ENCODE measurements around the gene FKBP2.

The FKBP2 gene

DNA sequence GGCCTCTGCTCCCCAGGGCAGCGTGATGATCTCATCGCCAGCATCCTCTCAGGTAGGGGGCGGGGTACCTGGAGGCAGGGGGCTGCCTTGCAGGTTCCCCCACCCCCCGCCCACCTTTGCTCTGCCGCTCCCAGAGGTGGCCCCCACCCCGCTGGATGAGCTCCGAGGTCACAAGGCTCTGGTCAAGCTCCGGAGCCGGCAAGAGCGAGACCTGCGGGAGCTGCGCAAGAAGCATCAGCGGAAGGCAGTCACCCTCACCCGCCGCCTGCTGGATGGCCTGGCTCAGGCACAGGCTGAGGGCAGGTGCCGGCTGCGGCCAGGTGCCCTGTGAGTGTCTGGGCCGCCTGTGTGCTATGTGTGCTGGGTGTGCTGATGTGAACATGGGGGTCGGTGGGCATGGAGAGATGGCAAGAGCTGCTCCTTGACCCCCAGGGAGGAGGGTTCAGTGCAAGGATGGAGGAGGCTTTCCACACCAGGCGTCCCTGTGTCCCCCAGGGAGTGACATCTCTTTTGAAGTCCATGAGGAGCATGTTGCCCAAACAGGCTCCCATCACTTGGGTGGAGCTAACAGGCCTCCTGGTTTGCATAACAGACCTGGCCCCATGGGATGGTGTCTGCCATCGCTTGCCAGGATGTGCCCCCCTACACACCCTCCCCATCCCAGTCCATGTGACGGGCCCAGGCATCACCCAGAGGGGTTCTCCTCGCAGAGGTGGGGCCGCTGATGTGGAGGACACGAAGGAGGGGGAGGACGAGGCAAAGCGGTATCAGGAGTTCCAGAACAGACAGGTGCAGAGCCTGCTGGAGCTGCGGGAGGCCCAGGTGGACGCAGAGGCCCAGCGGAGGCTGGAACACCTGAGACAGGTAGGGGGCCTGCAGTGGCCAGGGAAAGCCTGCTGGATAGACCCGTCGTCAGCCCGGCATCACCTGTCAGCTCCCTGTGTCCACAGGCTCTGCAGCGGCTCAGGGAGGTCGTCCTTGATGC is 24.6 kb downstream of the FKBP2 start:
- DNase-seq: no peak

DNA sequence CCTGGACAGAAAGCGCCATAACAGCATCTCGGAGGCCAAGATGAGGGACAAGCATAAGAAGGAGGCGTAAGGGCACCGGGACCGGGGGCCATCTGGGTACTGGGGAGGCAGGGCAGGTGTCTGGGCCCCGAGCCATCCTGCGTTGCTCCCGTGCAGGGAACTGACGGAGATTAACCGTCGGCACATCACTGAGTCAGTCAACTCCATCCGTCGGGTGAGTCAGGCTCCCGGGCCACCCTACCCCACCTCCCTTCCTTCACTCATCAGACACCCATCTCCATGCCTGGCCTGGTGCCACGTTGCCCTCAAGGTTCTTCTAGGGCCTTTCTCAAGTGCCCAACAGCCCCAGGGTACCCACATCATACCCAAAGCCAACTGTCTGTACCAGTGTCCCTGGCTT is 25.4 kb downstream of the FKBP2 start:
- no peak for DNase-seq

- no peak for DNase-seq
These were observed 26.5 kb downstream of the FKBP2 start for GRCh38 chr11:64267207-64267945.

- DNase-seq: no peak
These were observed 27.4 kb downstream of the FKBP2 start for GRCh38 chr11:64268025-64268892.

DNA sequence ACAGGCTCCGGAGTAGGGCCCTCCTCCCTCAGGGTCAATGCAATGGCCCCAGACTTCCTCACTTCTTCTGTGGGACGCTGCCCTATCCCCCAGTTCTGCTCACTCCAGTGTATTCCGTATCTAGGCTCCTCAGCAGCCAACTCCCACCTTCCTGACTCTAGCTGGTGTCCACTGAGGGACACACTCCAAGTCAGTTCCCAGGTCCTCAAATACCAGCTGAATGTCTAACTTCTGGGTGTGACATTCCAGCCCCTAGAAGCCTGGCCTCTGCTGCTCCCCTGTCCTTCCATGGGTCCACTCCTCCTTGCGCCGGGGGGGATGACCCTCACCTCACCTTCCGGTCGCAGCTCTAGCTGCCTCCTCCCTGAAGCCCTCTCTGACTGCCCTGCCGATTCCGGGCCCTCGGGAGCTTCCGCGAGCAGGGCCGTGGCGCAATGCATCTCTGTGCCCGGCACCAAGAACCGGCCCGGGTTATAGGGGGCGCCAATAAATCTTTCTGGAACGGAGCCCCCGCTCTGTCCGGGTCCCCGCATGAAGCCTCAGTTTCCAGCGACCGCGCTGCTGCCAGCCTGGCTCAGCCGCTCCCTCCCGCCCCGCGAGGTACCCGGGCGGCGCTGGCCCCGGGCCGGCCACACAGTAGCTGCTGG is 28.1 kb downstream of the FKBP2 start:
- no peak for DNase-seq

DNA sequence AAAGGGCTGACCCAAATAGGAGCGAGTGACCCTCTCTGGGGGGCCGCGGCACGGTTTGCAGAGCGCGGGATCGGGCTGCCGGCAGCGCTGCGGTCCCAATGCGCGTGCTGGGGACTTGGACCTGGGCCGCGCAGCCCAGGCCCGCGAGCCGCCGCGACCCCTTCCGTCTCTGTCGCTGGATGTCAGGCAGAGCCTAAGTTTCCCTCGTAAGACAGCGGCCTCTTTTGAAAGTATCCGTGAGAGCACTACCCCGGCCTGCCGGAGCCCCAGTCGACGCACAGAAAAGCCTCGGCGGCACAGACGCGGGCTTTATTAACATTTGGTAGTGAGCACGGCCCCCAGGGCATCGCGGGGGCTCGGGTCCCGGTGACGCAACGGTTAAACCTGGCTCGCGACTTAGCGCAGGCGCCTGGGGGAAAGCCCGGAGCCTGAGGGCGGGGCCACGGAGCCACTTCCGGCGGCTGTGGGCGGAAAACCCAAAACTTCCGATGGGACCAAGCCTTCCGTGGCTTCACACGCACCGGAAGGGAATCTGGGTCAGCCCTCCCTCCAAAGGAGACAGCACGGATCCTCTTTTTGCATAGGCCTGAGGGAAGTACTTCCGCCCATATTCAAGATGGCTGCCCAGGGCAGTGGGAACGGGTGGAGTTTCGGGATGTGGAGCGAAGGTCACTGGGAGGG is 28.8 kb downstream of the FKBP2 start:
- DNase-seq: peak; percentile 96

- no peak for DNase-seq
These were observed 34.3 kb downstream of the FKBP2 start for GRCh38 chr11:64275031-64275800.

GRCh38 chr11:64275841-64276240 is 34.9 kb downstream of the FKBP2 start:
- no peak for DNase-seq

DNA sequence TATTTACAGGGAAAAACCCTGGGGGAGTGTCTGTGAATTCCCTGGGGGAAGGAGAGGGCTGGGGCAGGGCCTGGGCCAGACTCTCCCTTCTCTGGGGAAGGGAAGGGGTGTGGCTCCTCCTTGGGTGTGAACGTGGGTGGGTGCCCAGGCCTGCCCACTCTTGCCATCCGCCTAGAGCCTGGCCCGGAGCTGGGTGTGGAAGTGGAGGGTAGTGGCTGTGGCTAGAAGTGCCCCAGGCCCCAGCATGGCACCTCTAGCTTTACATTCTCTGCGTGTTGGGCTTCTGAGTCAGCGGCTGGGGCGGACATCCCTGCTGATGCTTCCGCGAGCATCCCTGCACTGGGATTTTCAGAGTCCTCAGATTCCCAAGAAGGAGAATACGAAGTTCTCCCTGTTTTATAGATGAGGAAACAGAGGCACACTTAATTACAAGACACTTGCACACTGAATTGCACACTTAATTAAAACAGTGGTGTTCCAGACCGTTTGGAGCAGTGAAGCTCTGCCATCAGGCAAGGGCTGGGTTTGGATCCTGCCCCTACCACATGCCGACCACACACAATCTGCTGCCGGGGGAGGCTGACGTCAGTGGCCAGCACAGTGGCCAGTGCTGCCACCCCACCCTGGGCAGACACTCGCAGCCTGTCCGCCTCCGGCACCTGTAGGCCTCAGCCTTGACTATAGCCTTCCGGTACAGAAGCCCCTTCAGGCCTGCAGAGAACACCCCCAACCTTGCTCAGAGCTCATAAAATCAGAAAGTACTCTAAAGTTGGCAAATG is 35.9 kb downstream of the FKBP2 start:
- no peak for DNase-seq

- DNase-seq: no peak
These were observed 37.8 kb downstream of the FKBP2 start for GRCh38 chr11:64278576-64279190.

GRCh38 chr11:64281957-64282770 is 41.3 kb downstream of the FKBP2 start:
- DNase-seq: no peak

DNA sequence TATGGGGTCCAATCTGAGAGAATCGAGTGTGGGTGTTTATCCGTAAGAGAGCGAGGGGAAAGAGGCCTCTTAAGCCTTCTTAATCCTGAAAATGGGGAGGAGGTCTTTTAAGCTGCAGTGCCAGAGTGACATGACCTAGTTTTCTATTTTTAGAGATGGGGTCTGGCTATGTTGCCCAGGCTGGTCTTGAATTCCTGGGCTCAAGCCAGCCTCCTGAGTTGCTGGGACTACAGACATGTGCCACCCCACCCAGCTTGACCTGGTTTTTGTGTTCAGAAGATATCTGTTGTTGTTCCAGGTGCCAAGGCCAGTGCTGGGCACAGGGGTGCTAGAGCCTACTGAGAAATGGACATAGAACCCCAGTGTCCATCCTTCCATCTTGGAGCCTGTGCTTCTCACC is 42.2 kb downstream of the FKBP2 start:
- DNase-seq: no peak

- peak; percentile 90 for DNase-seq
These were observed 43.4 kb downstream of the FKBP2 start, which contains the start of gene BAD for GRCh38 chr11:64284048-64284961. Gene BAD (minus strand): TSS chr11:64284665. CDS start chr11:64284368, 297 bp downstream.

DNA sequence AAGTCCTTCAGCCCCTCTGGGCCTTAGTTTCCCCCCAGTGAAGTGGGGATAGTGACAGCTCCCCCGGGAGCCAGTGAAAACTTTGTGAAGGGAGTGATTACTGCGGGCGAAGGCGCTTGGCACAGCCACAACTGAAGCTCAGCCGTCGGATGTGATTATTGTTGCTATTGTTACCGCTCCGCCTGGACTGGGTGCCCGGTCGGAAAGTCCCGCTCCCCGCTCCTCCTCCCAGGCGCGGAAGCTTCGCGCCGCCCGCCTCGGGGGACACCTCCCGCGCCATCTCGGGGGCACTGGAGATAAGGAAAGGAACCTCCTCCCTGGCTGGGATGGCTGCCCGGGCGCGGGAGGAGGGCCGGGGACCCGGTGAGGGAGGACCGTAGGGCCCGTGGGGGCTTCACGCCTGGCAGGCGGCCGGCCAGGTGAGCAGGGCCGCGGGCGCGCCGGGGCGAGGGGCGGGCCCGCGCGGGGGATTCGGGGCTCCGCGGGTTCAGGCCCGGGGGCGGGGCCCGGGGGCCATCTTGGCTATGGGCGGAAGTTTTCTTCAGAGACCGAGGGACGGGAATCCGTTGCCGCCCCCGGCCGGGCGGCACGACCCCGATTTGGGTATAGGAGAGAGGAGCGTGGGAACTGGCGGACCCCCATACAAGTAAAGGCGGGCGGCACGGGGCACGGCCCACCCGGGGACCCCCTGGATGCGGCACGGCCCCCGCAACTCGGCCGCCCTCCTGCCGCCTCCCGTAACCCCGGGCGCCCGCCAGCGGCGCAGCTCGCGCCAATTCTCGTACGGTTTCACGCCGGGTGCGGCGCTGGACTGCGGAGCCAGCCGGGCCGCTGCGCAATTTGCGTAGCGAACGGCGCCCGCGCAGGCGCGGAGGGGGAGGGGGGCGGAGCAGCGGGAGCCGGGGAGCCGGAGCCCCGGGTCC is 44.3 kb downstream of the FKBP2 start, which contains the start of gene GPR137:
TSS of gene GPR137 (plus strand) at position 887 of the 923 bp plus-strand sequence. CDS start 677 bp downstream, outside the sequence.
- DNase-seq: peak; percentile 90

DNA sequence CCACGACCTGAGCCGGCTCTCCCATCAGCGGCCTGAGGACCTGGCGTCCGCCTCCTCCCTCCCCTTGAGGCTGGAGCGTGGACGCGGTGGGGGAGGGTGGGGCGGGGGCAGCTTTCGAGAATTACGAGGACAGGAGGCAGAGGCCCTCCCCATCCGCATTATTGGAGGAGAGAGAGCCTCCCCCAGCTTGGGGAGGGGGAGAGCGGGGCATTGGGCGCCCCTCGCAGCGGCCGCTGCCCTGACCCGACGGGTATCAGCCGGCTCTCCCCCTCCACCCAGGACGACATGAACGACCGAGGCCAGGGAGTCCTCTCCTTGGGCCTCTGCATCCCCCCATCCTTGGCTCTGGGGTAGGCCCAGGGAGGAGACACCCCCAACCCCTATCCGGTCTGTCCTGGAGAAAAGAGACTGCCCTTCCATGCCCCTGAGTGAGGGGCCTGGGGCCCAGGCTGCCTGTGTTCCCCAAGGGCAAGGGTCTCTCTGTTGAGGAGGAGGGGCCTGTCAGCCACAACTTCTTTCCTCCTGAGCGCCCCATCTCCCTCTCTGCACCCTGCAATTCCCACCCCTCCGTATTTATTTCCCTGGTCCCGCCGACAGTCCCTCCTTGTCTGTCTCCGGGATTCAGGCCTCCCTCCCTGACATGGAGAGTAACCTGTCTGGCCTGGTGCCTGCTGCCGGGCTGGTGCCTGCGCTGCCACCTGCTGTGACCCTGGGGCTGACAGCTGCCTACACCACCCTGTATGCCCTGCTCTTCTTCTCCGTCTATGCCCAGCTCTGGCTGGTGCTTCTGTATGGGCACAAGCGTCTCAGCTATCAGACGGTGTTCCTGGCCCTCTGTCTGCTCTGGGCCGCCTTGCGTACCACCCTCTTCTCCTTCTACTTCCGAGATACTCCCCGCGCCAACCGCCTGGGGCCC is 45.2 kb downstream of the FKBP2 start:
- DNase-seq: no peak

Data from activated T-cell treated with anti-CD3 and anti-CD28 coated beads for 4 hours (primary cell).